Bronchial epithelial cell (primary cell): Measurements from ENCODE around the gene SNX27. TPM values are rescaled to one million over a fixed set of nuclear protein-coding genes. Genes with fewer than 3 reads are reported as not detected.

ENCODE experiments used
- DNase-seq: peaks from one replicate; pipeline ENCODE4 v3.0.0-alpha.2; 2010; ENCODE audit warnings: low read depth
- FAIRE-seq: peaks from 2 replicates; lab custom pipeline; 2011; peaks lifted over from hg19 to GRCh38; lab: Jason Lieb, UNC
- H3K27me3 ChIP-seq: 2 replicates; pipeline ENCODE4 v1.5.1; 2011; ENCODE audit warnings: low read length; ENCODE audit not compliant: control insufficient read depth, insufficient read depth
- H3K36me3 ChIP-seq: 2 replicates; pipeline ENCODE4 v1.5.1; 2011; ENCODE audit warnings: low read length; ENCODE audit not compliant: control insufficient read depth, insufficient read depth
- H3K4me3 ChIP-seq: 2 replicates; pipeline ENCODE4 v1.5.1; 2011; ENCODE audit warnings: mild to moderate bottlenecking, low read depth, low read length, control low read depth
- CTCF ChIP-seq: IDR thresholded peaks from 2 replicates; pipeline ENCODE4 v1.5.1; 2011; ENCODE audit warnings: mild to moderate bottlenecking, moderate library complexity, low read length, control low read depth, inconsistent platforms; ENCODE audit not compliant: insufficient read depth, severe bottlenecking
- total RNA-seq: library from RNA; depleted of rRNA; stranded (reverse); fragments of >200 nt; gene quantifications from 2 replicates; pipeline ENCODE4 v1.2.1, GENCODE V29; 2014

Gene SNX27
- total RNA-seq, 1 donor from 2014 or later: 20.0 TPM

DNA sequence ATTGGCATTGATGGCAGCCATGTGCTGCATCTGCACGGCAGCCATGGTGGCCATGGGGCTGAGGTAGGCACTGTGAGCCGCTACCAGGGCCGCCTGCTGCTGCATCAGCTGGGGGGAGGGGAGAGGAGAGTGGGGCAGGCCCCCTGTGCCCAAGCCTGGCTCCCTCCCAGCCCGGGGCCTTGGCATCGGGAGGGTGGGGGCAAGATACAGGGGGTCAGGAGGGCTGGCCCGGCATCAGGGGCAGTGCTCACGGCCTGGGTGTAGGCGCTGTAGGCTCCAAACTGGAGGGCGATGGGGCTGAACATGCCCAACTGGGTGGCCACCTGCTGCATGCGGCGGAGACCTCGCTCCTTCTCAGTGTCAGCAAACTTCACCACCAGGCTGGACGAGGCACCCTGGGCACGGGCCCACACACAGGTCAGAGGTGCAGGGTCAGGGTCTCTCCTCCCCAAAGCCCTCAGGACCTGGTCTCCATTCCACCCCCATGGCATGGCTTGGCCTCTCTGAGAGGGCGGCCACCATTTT lies 95.8 kb downstream of the SNX27 start:
- TF ChIP-seq CTCF: no peak
- Histone ChIP-seq H3K36me3 (no peaks in the 10 kb centered on the region), H3K4me3 (no peak overlapping the region), H3K27me3 (no peaks in the 10 kb centered on the region)
- DNase-seq (no peak), FAIRE-seq (peak; percentile 81)

- no peak overlapping the region for H3K4me3 ChIP-seq
- FAIRE-seq (no peak), DNase-seq (no peak)
- TF ChIP-seq CTCF: no peak
- no peaks in the 10 kb centered on the region for H3K36me3 ChIP-seq
- H3K27me3 ChIP-seq: no peaks in the 10 kb centered on the region
Measured at GRCh38 chr1:151708891-151709290, 97.0 kb downstream of the SNX27 start.

DNA sequence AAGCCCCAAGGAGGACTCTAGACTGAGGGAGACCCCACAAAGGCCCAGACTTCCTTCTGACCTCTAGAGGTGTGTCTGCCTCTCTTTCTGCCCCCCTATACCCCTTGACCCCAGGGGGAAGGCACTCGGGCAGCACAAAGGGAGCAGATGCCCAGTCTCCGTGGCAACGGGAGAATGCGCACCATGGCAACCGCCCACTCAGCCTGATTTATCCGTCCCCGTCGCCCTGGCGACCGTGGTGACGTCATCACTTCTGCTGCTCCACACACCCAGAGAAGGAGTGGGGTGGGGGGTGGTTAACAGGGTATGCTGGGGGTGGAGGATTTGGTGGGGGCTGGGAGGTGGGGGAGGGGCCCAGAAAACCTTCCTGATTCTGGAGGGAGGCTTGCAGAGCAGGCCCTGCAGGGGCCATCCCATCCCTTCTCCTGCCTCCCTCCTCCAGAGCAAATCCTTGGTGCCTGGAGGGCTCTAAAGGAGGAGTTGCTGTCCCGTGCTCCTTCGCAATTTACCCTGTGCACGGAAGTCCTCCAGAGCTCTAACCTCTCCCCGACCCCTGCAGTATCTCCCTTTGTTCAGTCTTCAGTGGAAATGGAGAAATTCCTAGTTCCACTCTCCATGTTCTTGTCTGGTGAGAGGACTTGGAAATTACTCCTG lies 98.5 kb downstream of the SNX27 start:
- FAIRE-seq (no peak), DNase-seq (peak; percentile 17)
- TF ChIP-seq CTCF: no peak
- Histone ChIP-seq H3K27me3 (peaks cover 2% of the 10 kb centered on the region), H3K4me3 (no peak overlapping the region), H3K36me3 (no peaks in the 10 kb centered on the region)

DNA sequence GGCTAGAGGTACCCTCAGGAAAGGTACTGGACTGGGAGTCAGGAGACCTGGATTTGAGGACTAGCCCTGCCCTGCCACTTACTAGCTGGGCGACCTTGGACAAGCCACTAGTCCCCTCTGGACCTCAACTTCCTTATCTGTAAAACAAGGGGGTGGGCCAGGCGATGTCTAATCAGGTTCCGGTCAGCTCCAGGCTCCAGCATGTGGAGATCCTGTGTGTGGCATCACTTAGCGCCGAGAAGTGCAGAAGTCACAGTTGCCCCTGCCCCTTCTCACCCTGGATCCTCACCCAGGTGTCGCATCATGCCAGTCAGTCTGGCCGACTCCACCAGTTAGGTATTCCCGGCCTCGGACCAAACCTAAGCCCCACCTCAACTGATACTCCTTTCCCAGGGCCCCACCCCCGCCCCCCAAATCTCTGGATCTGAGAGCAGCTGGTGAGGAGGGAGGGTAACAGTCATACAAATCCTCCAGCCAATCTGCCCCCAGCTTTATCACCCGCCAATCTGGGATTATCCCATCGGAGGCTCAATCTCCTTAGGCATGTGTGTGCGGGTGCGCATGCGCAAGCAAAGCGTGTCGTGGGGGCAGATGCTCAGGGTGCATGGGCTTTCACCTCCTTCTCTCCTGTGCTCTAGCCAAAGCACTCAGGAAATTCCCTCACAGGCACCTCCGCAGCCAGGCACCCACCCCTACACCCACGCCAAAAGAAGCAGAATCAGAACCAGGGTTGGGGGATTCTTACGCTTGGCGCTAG lies 99.4 kb downstream of the SNX27 start:
- DNase-seq (no peak), FAIRE-seq (no peak)
- peaks cover 8% of the 10 kb centered on the region for H3K27me3 ChIP-seq
- H3K36me3 ChIP-seq: no peaks in the 10 kb centered on the region
- no peak for TF ChIP-seq CTCF
- no peak overlapping the region for H3K4me3 ChIP-seq

DNA sequence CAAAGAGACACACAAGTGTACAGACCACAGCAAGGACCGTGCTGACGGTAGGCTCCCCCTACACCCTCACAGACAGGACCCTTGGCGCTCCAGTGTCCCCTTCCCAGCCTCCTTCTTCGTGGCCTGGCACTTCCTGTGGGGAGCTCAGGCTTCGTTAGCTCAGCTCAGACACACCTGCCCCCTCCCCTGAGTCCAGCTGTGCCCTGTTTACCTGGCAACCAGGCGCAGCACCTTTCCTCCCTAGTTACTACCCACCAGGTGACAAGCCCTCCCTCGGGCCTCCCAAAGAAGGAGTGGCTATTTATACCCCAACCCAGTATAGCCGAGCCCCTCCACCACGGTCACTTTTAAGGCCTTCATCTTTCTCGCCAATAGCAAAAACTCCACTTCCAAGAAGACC lies 100.1 kb downstream of the SNX27 start:
- no peak for FAIRE-seq
- Histone ChIP-seq H3K4me3 (no peak overlapping the region), H3K36me3 (no peaks in the 10 kb centered on the region), H3K27me3 (peaks cover 9% of the 10 kb centered on the region)
- DNase-seq: no peak
- no peak for TF ChIP-seq CTCF
